GM12878 (cell line): ENCODE results near the gene HTRA3.

Source experiments
- BCL11A ChIP-seq: IDR thresholded peaks from 2 replicates; pipeline ENCODE4 v1.6.1; 2011; ENCODE audit warnings: low read depth, low read length
- CEBPZ ChIP-seq: fragments of 150-350 bp; IDR thresholded peaks from 2 replicates; pipeline ENCODE4 v1.6.1; 2016; ENCODE audit warnings: low read depth, low read length
- CHD4 ChIP-seq: fragments of 200-600 bp; sonication (generic); IDR thresholded peaks from 2 replicates; pipeline ENCODE4 v1.6.1; 2016; ENCODE audit warnings: mild to moderate bottlenecking
- CREB1 ChIP-seq: IDR thresholded peaks from 2 replicates; pipeline ENCODE4 v1.6.1; 2012; ENCODE audit warnings: low read depth, mild to moderate bottlenecking, inconsistent platforms
- CUX1 ChIP-seq: IDR thresholded peaks from 2 replicates; pipeline ENCODE4 v1.6.1; 2012; ENCODE audit warnings: improper control_type of control experiment, low read depth, low read length; ENCODE audit not compliant: insufficient replicate concordance
- EP300 ChIP-seq, 2 experiments: fragments of 150-350 bp in 1 of 2; IDR thresholded peaks; 2 replicates each; pipeline ENCODE4 v1.6.1; 2011 to 2012; ENCODE audit warnings: low read depth in 2 of 2, low read length in 2 of 2, borderline replicate concordance in 1 of 2, improper control_type of control experiment in 1 of 2, inconsistent platforms in 1 of 2; ENCODE audit not compliant: control insufficient read depth in 1 of 2
- ESRRA ChIP-seq: IDR thresholded peaks from 2 replicates; pipeline ENCODE4 v1.6.1; 2012; ENCODE audit warnings: mild to moderate bottlenecking, low read length, improper control_type of control experiment
- MXI1 ChIP-seq: fragments of 150-350 bp; IDR thresholded peaks from 2 replicates; pipeline ENCODE4 v1.6.1; 2011; ENCODE audit warnings: low read depth, mild to moderate bottlenecking, inconsistent platforms, low read length, improper control_type of control experiment
- SP1 ChIP-seq: IDR thresholded peaks from one replicate; pipeline ENCODE4 v1.6.1; 2011; ENCODE audit warnings: low read depth, low read length
- YY1 ChIP-seq: IDR thresholded peaks from 2 replicates; pipeline ENCODE4 v1.6.1; 2011; ENCODE audit warnings: low read depth, mild to moderate bottlenecking, low read length
- ZNF622 ChIP-seq: fragments of 450-650 bp; IDR thresholded peaks from 2 replicates; pipeline ENCODE4 v1.6.1; 2017; ENCODE audit warnings: mild to moderate bottlenecking, inconsistent platforms
- TF ChIP-seq, protein P1 (sequence below): fragments of 450-650 bp; IDR thresholded peaks from 2 replicates; pipeline ENCODE4 v1.6.1; 2017; ENCODE audit warnings: mild to moderate bottlenecking, low read depth, inconsistent platforms; ENCODE audit not compliant: poor library complexity, severe bottlenecking

- TF ChIP-seq EP300 (IDR thresholded peaks at IDR 0.05; ENCODE audit: borderline replicate concordance in 1 of 2, control insufficient read depth in 1 of 2, low read depth in 2 of 2, low read length in 2 of 2): no peak
- TF ChIP-seq ZNF622: no peak
- no peak for TF ChIP-seq SP1
- TF ChIP-seq CHD4: no peak
- TF ChIP-seq ESRRA: no peak
- TF ChIP-seq, protein P1, sequence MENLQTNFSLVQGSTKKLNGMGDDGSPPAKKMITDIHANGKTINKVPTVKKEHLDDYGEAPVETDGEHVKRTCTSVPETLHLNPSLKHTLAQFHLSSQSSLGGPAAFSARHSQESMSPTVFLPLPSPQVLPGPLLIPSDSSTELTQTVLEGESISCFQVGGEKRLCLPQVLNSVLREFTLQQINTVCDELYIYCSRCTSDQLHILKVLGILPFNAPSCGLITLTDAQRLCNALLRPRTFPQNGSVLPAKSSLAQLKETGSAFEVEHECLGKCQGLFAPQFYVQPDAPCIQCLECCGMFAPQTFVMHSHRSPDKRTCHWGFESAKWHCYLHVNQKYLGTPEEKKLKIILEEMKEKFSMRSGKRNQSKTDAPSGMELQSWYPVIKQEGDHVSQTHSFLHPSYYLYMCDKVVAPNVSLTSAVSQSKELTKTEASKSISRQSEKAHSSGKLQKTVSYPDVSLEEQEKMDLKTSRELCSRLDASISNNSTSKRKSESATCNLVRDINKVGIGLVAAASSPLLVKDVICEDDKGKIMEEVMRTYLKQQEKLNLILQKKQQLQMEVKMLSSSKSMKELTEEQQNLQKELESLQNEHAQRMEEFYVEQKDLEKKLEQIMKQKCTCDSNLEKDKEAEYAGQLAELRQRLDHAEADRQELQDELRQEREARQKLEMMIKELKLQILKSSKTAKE: no peak
- no peak for TF ChIP-seq YY1
- no peak for TF ChIP-seq CEBPZ
- no peak for TF ChIP-seq MXI1
- TF ChIP-seq BCL11A: no peak
- TF ChIP-seq CREB1: no peak
- no peak for TF ChIP-seq CUX1
These were observed 26.9 kb downstream of the HTRA3 start for GRCh38 chr4:8296491-8296890.
